ENCODE data around the gene CEP89.
"Not testable (repeated sequence)": the region's sequence is repeated elsewhere in the genome, so short reads cannot be mapped to it uniquely, and the experiment has no call there.

CEP89 gene

DNA sequence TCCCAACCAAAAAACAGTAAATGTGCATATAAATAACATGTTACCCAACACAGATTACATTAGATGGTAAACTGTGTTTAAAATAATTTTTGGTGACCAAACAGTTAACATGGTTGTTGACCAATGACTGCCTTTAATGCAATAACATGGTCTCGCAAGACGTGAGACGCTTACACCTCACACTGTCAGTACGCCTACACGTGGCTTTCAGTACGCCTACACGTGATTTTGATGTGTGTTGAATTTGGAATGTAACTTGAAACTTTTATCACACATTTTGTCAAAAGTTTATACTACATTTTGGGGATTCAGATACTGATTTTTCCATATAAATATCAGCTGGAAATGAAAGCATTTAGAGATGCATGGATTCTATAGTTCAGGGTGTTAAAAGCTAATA is 134.2 kb downstream of the CEP89 start:
- DNase-seq (ENCODE audit: low read depth in 3 of 3): no peak

DNA sequence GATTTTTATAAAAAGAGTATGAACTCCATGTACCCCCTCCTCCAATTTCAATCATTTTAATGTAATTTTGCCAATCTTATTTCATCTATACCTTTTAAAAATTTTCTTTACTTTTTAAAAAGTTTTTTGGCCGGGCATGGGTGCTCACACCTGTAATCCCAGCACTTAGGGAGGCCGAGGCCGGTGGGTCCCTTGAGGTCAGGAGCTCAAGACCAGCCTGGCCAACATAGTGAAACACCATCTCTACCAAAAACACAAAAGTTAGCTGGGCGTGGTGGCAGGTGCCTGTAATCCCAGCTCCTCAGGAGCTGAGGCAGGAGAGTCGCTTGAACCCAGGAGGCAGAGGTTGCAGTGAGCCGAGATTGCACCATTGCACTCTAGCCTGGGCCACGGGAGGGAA is 138.4 kb downstream of the CEP89 start:
- DNase-seq (ENCODE audit: low read depth in 3 of 3): not testable (repeated sequence)

DNA sequence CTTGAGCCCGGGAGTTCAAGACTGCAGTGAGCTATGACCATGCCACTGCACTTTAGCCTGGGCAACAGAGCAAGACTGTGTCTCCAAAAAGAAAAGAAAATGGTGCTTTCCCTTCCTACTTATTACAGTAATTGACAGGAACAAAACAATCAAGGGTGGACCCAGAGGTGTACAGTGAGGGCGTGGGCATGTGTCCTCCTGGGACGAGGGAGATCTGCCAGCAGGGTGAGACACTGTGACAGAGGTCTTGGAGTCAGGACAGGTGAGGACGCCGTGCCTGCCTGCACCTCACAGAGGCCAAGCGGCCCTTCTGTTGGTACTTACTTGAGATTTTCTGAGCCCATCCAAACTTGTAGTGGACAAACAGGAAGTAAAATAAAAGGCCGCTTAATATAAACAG is 138.9 kb downstream of the CEP89 start:
- not testable (repeated sequence) for DNase-seq (ENCODE audit: low read depth in 3 of 3)

GRCh38 chr19:32832094-32832493 is 139.7 kb downstream of the CEP89 start:
- not testable (repeated sequence) for DNase-seq (ENCODE audit: low read depth in 3 of 3)

GRCh38 chr19:32831611-32832010 is 140.1 kb downstream of the CEP89 start:
- DNase-seq (ENCODE audit: low read depth in 3 of 3): no peak

GRCh38 chr19:32830231-32831014 is 141.3 kb downstream of the CEP89 start:
- DNase-seq (ENCODE audit: low read depth in 3 of 3): no peak

GRCh38 chr19:32829345-32829896 is 142.3 kb downstream of the CEP89 start:
- no peak for DNase-seq (ENCODE audit: low read depth in 3 of 3)

DNA sequence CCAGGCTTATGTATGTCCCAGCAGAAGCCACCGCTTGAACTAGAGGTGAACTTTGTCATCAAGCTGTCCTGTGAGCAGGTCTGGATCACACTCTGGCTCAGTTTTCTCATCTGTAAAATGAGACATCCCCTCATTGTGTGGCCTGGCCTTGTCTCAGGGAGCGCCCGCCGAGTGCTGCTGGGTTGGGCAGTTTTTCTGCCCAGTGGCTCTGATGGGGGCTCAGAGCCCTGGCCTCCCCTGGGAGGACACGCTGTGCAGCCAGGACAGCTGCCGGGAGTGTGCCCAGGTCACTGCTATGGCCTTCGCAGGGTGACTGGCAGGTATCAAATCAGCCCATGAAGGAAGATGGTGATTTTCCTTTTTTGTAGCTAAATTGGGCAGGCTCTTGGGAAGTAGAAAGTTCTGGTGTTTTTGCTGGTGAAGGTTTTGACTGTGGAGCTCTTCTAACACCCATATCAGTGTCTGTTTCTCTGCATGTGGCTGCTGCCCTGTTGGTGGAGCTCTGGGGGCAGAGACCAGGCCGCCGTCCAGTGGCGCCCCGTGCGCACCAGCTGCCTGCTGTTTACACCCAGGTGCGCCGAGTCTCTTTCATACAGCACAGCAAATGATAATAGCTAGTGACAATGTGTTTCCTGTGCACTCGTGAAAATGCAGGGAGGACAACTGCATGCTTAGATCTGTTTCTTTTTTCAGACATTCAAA is 143.0 kb downstream of the CEP89 start:
- no peak for DNase-seq (ENCODE audit: low read depth in 3 of 3)

GRCh38 chr19:32828139-32828538 is 143.6 kb downstream of the CEP89 start:
- no peak for DNase-seq (ENCODE audit: low read depth in 3 of 3)
